Ovary (tissue), 9 donors: ENCODE measurements around the gene ATP6V0A1. TPM values are rescaled to one million over a fixed set of nuclear protein-coding genes. Genes with fewer than 3 reads are reported as not detected.

Experiments used
- DNase-seq, 5 donors: peaks; one replicate each; pipeline ENCODE4 v3.0.0-alpha.2; 2019 to 2020
- H3K27ac ChIP-seq, 2 donors: fragments of 200-600 bp; one replicate each; pipeline versions ENCODE4 v1.5.1 to v1.8.0; 2019 to 2022
- H3K27me3 ChIP-seq: fragments of 200-600 bp; one replicate; pipeline ENCODE4 v1.8.0; 2022
- H3K36me3 ChIP-seq: fragments of 200-600 bp; sonication (generic); one replicate; pipeline ENCODE4 v1.5.1; 2019
- H3K4me1 ChIP-seq: one replicate; pipeline ENCODE4 v1.8.1; 2013; ENCODE audit warnings: mild to moderate bottlenecking, moderate library complexity; ENCODE audit not compliant: insufficient read depth
- H3K4me3 ChIP-seq: fragments of 200-600 bp; sonication (generic); one replicate; pipeline ENCODE4 v1.5.1; 2017
- H3K9me3 ChIP-seq, 2 donors: fragments of 200-600 bp in 1 of 2; sonication (generic) in 1 of 2; one replicate each; pipeline versions ENCODE4 v1.5.1 to v1.8.1; 2013 to 2019; ENCODE audit warnings: mild to moderate bottlenecking in 1 of 2, moderate library complexity in 1 of 2
- EP300 ChIP-seq: sonication (generic); formaldehyde crosslinking; IDR thresholded peaks from one replicate; pipeline ENCODE4 v1.6.1; 2017; ENCODE audit warnings: antibody characterized with exemption
- POLR2A ChIP-seq: fragments of 450-650 bp; IDR thresholded peaks from one replicate; pipeline ENCODE4 v1.6.1; 2017; ENCODE audit warnings: antibody characterized with exemption, mild to moderate bottlenecking, moderate library complexity
- WGBS, 3 donors: extraction: QIAGEN DNeasy Blood & Tissue Kit in 1 of 3; methylation state at CpG; one replicate each; pipeline versions ENCODE4 v1.1.5 to v1.1.7; 2013 to 2017; 5-methylcytosine and 5-hydroxymethylcytosine counted together
- intact Hi-C, 4 donors: fragments of 100-400 bp; cut with DNase I; formaldehyde crosslinking; loops; one replicate each; pipeline versions ENCODE4 v1.11.0 to v1.15.1; 2022 to 2023
- polyA plus RNA-seq, 2 donors: library from polyadenylated mRNA; stranded (reverse); fragments of 200-250 nt in 1 of 2; fragments of 350-450 nt in 1 of 2; fragmentation: Illumina TruSeq in 1 of 2; extraction: RNeasy Lipid Tissue Mini Kit (QIAGEN cat#74804) in 1 of 2; gene quantifications; one replicate each; pipeline ENCODE4 v1.2.3, GENCODE V29; 2013 to 2014
- total RNA-seq, 7 donors: library from RNA; depleted of rRNA in 2 of 7; stranded (reverse); fragments of >200 nt in 2 of 7; fragmentation: NEBNext Ultra II Directional in 3 of 7; extraction: Animal tissue kit (Norgen Biotek cat#: 25700) in 3 of 7; gene quantifications; one replicate each; pipeline versions ENCODE4 v1.1.0 to v1.2.4, GENCODE V29; 2016 to 2023
- TF ChIP-seq, protein P1 (sequence below), 3 donors: fragments of 450-650 bp in 2 of 3; fragments of 200-600 bp in 1 of 3; IDR thresholded peaks; one replicate each; pipeline versions ENCODE4 v1.5.1 to v1.8.0; 2016 to 2022; ENCODE audit warnings: antibody characterized with exemption in 3 of 3, mild to moderate bottlenecking in 1 of 3
- donor health status: DM: no; HTN: no; CAD: no; lungs with moderate emphysema.
- donor health status: DM: no; HTN: no; CAD: no.
- donor health status: Bipolar disorder and iron deficiency.
- donor health status: DM: yes; HTN: yes; CAD: no.
- donor health status: DM: no; HTN: no; CAD: no.
- donor health status: DM: yes; HTN: yes; CAD: no.

The ATP6V0A1 gene
- total and polyA plus RNA-seq, 9 donors = 36.3 to 118 (median 74.1) TPM

DNA sequence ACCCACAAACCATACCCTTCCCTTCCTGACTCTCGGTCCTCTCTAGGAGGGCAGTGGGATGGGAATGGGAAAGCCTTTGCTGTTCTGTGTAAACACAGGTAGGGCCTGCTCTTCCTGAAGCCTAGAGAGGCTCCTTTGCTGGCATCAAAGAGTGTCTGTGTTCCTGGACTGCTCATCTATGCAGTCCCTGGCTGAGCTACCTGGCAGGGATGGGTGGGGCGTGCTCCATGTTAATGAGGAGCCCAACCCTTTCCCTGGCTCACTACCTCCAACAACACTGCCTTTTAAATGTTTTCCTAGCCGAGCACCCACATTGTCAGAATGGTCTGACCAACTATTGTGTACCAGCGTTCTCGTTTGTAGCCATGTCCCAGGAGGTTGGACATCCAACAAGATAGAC lies 50.7 kb downstream of the ATP6V0A1 start:
- TF ChIP-seq, protein P1, sequence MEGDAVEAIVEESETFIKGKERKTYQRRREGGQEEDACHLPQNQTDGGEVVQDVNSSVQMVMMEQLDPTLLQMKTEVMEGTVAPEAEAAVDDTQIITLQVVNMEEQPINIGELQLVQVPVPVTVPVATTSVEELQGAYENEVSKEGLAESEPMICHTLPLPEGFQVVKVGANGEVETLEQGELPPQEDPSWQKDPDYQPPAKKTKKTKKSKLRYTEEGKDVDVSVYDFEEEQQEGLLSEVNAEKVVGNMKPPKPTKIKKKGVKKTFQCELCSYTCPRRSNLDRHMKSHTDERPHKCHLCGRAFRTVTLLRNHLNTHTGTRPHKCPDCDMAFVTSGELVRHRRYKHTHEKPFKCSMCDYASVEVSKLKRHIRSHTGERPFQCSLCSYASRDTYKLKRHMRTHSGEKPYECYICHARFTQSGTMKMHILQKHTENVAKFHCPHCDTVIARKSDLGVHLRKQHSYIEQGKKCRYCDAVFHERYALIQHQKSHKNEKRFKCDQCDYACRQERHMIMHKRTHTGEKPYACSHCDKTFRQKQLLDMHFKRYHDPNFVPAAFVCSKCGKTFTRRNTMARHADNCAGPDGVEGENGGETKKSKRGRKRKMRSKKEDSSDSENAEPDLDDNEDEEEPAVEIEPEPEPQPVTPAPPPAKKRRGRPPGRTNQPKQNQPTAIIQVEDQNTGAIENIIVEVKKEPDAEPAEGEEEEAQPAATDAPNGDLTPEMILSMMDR (IDR thresholded peaks at IDR 0.05) = no peak
- TF ChIP-seq POLR2A = no peak
- no peak for TF ChIP-seq EP300
- Histone ChIP-seq H3K27me3 (no peaks in the 10 kb centered on the region), H3K4me3 (no peak overlapping the region), H3K4me1 (peaks cover 24% of the 10 kb centered on the region), H3K9me3 (no peaks in the 10 kb centered on the region), H3K36me3 (no peaks in the 10 kb centered on the region), H3K27ac (no peak overlapping the region)
- DNase-seq = no peak
- intact Hi-C loops = no loop called here
- 77 to 84% (median 82%) methylated on average over 5 of the region's 5 CpGs for WGBS, 3 donors

DNA sequence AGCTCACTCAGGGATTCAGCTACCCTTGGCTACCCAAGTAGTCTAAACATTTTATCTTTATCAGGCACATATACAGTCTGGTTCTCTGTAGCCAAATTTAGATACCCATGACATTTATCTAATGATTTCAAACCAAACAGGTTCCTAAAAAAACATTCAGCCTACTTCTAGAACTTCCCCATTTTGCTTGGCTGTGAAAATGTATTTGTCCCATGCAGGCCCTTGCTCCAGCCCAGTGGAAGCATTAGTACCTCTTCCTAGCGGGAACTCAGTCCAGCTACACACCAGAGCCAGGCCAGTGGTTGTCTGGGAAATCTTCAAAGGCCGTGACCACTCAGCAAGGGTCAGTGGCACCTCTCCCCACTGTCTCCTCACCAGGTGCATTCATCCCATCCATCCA lies 51.2 kb downstream of the ATP6V0A1 start:
- H3K27me3 ChIP-seq = no peaks in the 10 kb centered on the region
- no peak for DNase-seq
- no peak overlapping the region for H3K27ac ChIP-seq
- TF ChIP-seq POLR2A = no peak
- TF ChIP-seq, protein P1 (IDR thresholded peaks at IDR 0.05) = no peak
- no peak for TF ChIP-seq EP300
- no peaks in the 10 kb centered on the region for H3K9me3 ChIP-seq
- 80 to 98% (median 89%) methylated on average over 2 of the region's 2 CpGs for WGBS, 3 donors
- H3K36me3 ChIP-seq = no peaks in the 10 kb centered on the region
- H3K4me1 ChIP-seq = peaks cover 25% of the 10 kb centered on the region
- intact Hi-C loops = loop anchor here in 3 of 4 donors (5.0 to 10.0 kb wide), 4 partner anchors 48 to 88 kb away; partner anchors contain the start of gene CAVIN1 (in 2 of the 3)
- H3K4me3 ChIP-seq = no peak overlapping the region

DNA sequence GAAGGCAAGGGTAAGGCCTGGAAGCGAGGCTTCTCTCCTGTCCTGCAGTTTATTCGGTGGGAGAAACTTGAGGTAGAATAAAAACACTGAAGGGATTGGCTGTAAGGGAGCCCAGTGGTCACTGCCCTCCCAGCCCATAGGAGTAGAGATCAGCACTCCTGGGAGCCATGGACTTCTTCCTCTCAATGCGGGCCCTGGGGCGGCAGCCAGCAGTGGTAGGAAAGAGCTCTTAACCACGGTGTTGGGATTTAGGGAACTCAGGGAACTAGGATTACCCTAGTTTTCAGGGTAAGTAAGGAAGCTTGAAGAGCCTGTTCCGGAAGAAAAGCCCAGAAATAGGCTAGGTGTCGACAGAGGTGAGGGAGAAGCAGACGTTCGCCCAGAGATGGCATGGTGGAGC lies 53.6 kb downstream of the ATP6V0A1 start:
- peaks cover 36% of the 10 kb centered on the region for H3K4me1 ChIP-seq
- WGBS, 3 donors = 29 to 44% (median 31%) methylated on average over 9 of the region's 9 CpGs
- H3K4me3 ChIP-seq = no peak overlapping the region
- no peaks in the 10 kb centered on the region for H3K36me3 ChIP-seq
- no peaks in the 10 kb centered on the region for H3K9me3 ChIP-seq
- intact Hi-C loops = loop anchor here in 3 of 4 donors (5.0 to 10.0 kb wide), 4 partner anchors 50 to 90 kb away; partner anchors contain the start of gene CAVIN1 (in 2 of the 3)
- H3K27ac ChIP-seq = peak overlapping the region; percentile 75 to 77
- no peak for DNase-seq
- TF ChIP-seq POLR2A (no peak), EP300 (no peak)
- TF ChIP-seq, protein P1 (IDR thresholded peaks at IDR 0.05) = no peak
- H3K27me3 ChIP-seq = no peaks in the 10 kb centered on the region

DNA sequence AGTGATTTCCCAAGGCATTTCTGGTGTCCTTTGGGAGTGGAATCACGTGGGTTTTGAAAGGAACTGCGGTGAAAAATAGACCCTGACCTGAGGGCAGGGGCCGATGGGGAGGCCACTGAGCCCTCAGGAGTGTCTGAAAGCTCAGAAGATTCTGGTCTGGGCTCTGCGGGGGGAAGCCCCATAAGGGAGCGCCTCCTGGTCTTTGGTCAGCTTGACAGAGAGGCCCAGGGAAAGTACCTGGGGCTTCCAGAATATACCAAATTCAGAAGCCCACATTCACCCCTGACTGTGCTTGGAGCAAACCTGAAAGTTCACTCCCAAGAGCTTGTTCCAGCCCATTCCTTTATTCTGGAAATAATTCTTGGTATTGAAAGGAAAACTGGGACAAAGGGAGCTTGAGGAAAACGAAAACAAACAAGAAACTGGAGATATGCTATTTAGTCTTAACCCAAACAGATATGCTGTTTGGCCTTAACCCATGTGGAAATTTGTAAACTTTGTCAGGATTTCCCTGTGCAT lies 54.1 kb downstream of the ATP6V0A1 start:
- WGBS, 3 donors = 0 to 7% (median 6%) methylated on average over 6 of the region's 6 CpGs
- no peak overlapping the region for H3K4me3 ChIP-seq
- H3K27ac ChIP-seq = peak overlapping the region; percentile 75 to 77
- no peaks in the 10 kb centered on the region for H3K9me3 ChIP-seq
- peaks cover 37% of the 10 kb centered on the region for H3K4me1 ChIP-seq
- intact Hi-C loops = loop anchor here in 3 of 4 donors (5.0 to 10.0 kb wide), 4 partner anchors 50 to 90 kb away; partner anchors contain the start of gene CAVIN1 (in 2 of the 3)
- H3K36me3 ChIP-seq = no peaks in the 10 kb centered on the region
- DNase-seq = peak; percentile 54 to 71 (median 57)
- TF ChIP-seq EP300 (no peak), POLR2A (no peak)
- TF ChIP-seq, protein P1 (IDR thresholded peaks at IDR 0.05) = no peak
- H3K27me3 ChIP-seq = no peaks in the 10 kb centered on the region
